IMR-90 (cell line): Measurements from ENCODE around the gene RASGEF1C.

Source experiments
- BHLHE40 ChIP-seq: fragments of 150-350 bp; IDR thresholded peaks from 2 replicates; pipeline ENCODE4 v1.6.1; 2016; ENCODE audit warnings: mild to moderate bottlenecking, low read depth, low read length
- CEBPB ChIP-seq: IDR thresholded peaks from 2 replicates; pipeline ENCODE4 v1.6.1; 2012; ENCODE audit warnings: low read depth, low read length, improper control_type of control experiment
- MAZ ChIP-seq: IDR thresholded peaks from 2 replicates; pipeline ENCODE4 v1.6.1; 2012; ENCODE audit warnings: low read depth, mild to moderate bottlenecking, low read length, improper control_type of control experiment, moderate library complexity, borderline replicate concordance
- MXI1 ChIP-seq: IDR thresholded peaks from 2 replicates; pipeline ENCODE4 v1.6.1; 2012; ENCODE audit warnings: low read depth, mild to moderate bottlenecking, low read length, moderate library complexity, borderline replicate concordance
- NFE2L2 ChIP-seq: fragments of 150-350 bp; IDR thresholded peaks from 2 replicates; pipeline ENCODE4 v1.6.1; 2016; ENCODE audit warnings: low read depth, mild to moderate bottlenecking, low read length
- POLR2A ChIP-seq: IDR thresholded peaks from 2 replicates; pipeline ENCODE4 v1.6.1; 2012; ENCODE audit warnings: mild to moderate bottlenecking, low read depth, low read length
- RAD21 ChIP-seq: IDR thresholded peaks from 2 replicates; pipeline ENCODE4 v1.6.1; 2012; ENCODE audit warnings: low read length, improper control_type of control experiment
- RCOR1 ChIP-seq: IDR thresholded peaks from 2 replicates; pipeline ENCODE4 v1.6.1; 2012; ENCODE audit warnings: mild to moderate bottlenecking, low read length, improper control_type of control experiment; ENCODE audit not compliant: insufficient replicate concordance
- RFX5 ChIP-seq: IDR thresholded peaks from 2 replicates; pipeline ENCODE4 v1.8.0; 2012; ENCODE audit warnings: low read depth, mild to moderate bottlenecking, low read length, moderate library complexity
- TF ChIP-seq, protein P1 (sequence below): conservative IDR thresholded peaks from 2 replicates; pipeline ENCODE4 v1.5.1; 2012; ENCODE audit warnings: mild to moderate bottlenecking, low read depth, low read length, improper control_type of control experiment

DNA sequence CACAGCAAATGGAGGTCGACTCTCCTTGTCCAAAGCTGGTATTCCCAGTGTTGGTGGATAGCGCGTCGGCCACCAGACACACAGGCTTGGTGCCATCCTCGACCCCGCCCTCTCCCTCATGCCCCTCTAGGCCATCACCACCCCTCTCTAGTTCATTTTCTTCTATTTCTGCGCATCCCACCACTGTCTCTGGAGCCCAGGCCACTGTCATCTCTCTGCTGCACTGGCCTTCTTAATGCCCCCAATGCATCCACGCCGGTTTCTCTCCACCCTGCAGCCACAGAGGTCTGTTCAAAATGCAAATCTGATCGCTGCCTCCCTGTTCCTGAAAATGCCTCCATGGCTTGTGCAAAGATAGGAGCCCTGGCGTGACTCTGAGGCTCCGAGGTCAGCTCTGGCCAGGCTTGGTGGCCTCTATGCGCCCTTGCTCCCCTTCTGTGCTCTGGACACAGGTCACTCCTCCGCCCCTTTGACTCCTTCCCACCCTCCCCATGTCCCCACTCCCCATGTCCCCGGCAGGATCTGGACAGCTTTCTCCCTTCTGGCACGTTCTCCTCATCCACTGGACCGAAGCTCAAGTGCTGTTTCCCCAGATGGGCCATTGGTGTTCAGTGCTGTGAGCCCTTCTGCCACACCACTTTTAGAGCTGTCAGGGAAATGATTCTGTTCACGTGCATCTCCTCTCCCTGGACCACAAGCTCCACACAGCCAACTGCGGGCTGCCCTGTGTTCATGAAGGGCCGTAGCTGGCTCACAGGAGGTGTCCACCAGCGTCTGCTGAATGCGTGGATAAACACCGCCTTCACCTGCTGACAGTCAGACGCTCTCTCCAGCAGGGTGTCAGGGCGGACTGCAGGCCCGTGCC, 77.9 kb downstream of the RASGEF1C start:
- TF ChIP-seq, protein P1, sequence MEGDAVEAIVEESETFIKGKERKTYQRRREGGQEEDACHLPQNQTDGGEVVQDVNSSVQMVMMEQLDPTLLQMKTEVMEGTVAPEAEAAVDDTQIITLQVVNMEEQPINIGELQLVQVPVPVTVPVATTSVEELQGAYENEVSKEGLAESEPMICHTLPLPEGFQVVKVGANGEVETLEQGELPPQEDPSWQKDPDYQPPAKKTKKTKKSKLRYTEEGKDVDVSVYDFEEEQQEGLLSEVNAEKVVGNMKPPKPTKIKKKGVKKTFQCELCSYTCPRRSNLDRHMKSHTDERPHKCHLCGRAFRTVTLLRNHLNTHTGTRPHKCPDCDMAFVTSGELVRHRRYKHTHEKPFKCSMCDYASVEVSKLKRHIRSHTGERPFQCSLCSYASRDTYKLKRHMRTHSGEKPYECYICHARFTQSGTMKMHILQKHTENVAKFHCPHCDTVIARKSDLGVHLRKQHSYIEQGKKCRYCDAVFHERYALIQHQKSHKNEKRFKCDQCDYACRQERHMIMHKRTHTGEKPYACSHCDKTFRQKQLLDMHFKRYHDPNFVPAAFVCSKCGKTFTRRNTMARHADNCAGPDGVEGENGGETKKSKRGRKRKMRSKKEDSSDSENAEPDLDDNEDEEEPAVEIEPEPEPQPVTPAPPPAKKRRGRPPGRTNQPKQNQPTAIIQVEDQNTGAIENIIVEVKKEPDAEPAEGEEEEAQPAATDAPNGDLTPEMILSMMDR = no peak
- TF ChIP-seq POLR2A = no peak
- no peak for TF ChIP-seq BHLHE40
- TF ChIP-seq RFX5 = no peak
- no peak for TF ChIP-seq RCOR1
- TF ChIP-seq CEBPB = no peak
- TF ChIP-seq RAD21 = no peak
- no peak for TF ChIP-seq NFE2L2
- TF ChIP-seq MXI1 = no peak
- TF ChIP-seq MAZ = no peak
